HepG2 (cell line): ENCODE data around the gene SCAF11. TPM values are rescaled to one million over a fixed set of nuclear protein-coding genes. Genes with fewer than 3 reads are reported as not detected.

Source experiments
- AKAP8 ChIP-seq: sonication (generic); formaldehyde crosslinking; IDR thresholded peaks from 2 replicates; pipeline ENCODE4 v1.5.1; 2020; ENCODE audit warnings: mild to moderate bottlenecking, missing genetic modification reagents
- DNMT1 ChIP-seq: sonication (generic); formaldehyde crosslinking; IDR thresholded peaks from 2 replicates; pipeline ENCODE4 v1.5.1; 2020; ENCODE audit warnings: mild to moderate bottlenecking, missing genetic modification reagents
- EEA1 ChIP-seq: sonication (generic); formaldehyde crosslinking; IDR thresholded peaks from 2 replicates; pipeline ENCODE4 v1.5.1; 2020; ENCODE audit warnings: mild to moderate bottlenecking, missing genetic modification reagents, borderline replicate concordance
- FOXP1 ChIP-seq, 2 experiments: fragments of 450-650 bp in 1 of 2; IDR thresholded peaks; 2 replicates each; pipeline ENCODE4 v1.6.1; 2017 to 2018; ENCODE audit warnings: antibody characterized with exemption in 1 of 2
- HIVEP1 ChIP-seq: sonication (generic); formaldehyde crosslinking; IDR thresholded peaks from 2 replicates; pipeline ENCODE4 v1.4.0; 2020; ENCODE audit warnings: mild to moderate bottlenecking, missing genetic modification reagents
- HNF4A ChIP-seq: sonication (generic); formaldehyde crosslinking; IDR thresholded peaks from 2 replicates; pipeline ENCODE4 v1.4.0; 2020; ENCODE audit warnings: missing genetic modification reagents
- KAT8 ChIP-seq: IDR thresholded peaks from 2 replicates; pipeline ENCODE4 v1.6.1; 2016; ENCODE audit warnings: missing genetic modification reagents, missing compliant biosample characterization
- MIER3 ChIP-seq: IDR thresholded peaks from 2 replicates; pipeline ENCODE4 v1.6.1; 2016; ENCODE audit warnings: missing compliant biosample characterization, borderline replicate concordance
- MZF1 ChIP-seq: sonication (generic); formaldehyde crosslinking; IDR thresholded peaks from 2 replicates; pipeline ENCODE4 v1.8.1; 2023; ENCODE audit warnings: mild to moderate bottlenecking, missing genetic modification reagents, borderline replicate concordance
- NR1H2 ChIP-seq: sonication (generic); formaldehyde crosslinking; IDR thresholded peaks from 2 replicates; pipeline ENCODE4 v1.8.1; 2022; ENCODE audit warnings: low read depth, missing genetic modification reagents, borderline replicate concordance
- NRL ChIP-seq: sonication (generic); formaldehyde crosslinking; IDR thresholded peaks from 2 replicates; pipeline ENCODE4 v1.5.0; 2020; ENCODE audit warnings: missing genetic modification reagents, mild to moderate bottlenecking, moderate library complexity, borderline replicate concordance
- ONECUT2 ChIP-seq: sonication (generic); formaldehyde crosslinking; IDR thresholded peaks from 2 replicates; pipeline ENCODE4 v1.4.0; 2020; ENCODE audit warnings: missing genetic modification reagents
- RELA ChIP-seq: sonication (generic); formaldehyde crosslinking; IDR thresholded peaks from 2 replicates; pipeline ENCODE4 v1.4.0; 2020; ENCODE audit warnings: missing genetic modification reagents
- SAFB2 ChIP-seq: sonication (generic); formaldehyde crosslinking; IDR thresholded peaks from 2 replicates; pipeline ENCODE4 v1.5.1; 2020; ENCODE audit warnings: missing genetic modification reagents, low read depth, mild to moderate bottlenecking, borderline replicate concordance
- SALL1 ChIP-seq: sonication (generic); formaldehyde crosslinking; IDR thresholded peaks from 2 replicates; pipeline ENCODE4 v1.8.0; 2022; ENCODE audit warnings: mild to moderate bottlenecking, missing genetic modification reagents
- SMAD3 ChIP-seq: sonication (generic); formaldehyde crosslinking; IDR thresholded peaks from 2 replicates; pipeline ENCODE4 v1.4.0; 2020; ENCODE audit warnings: missing genetic modification reagents
- SRSF4 ChIP-seq: fragments of 200-400 bp; formaldehyde crosslinking; IDR thresholded peaks from one replicate; pipeline ENCODE4 v1.6.1; 2018; ENCODE audit warnings: mild to moderate bottlenecking, low read depth, low read length, moderate library complexity; ENCODE audit not compliant: poor library complexity, severe bottlenecking
- THAP9 ChIP-seq: sonication (generic); formaldehyde crosslinking; IDR thresholded peaks from 2 replicates; pipeline ENCODE4; 2020; ENCODE audit warnings: missing genetic modification reagents, mild to moderate bottlenecking, borderline replicate concordance
- XRCC5 ChIP-seq: fragments of 200-400 bp; formaldehyde crosslinking; optimal IDR thresholded peaks from 2 replicates; pipeline ENCODE3; 2017; ENCODE audit warnings: mild to moderate bottlenecking, low read length
- ZFYVE20 ChIP-seq: sonication (generic); formaldehyde crosslinking; IDR thresholded peaks from 2 replicates; pipeline ENCODE4 v1.8.0; 2023; ENCODE audit warnings: low read depth, mild to moderate bottlenecking, moderate library complexity, missing genetic modification reagents, borderline replicate concordance
- ZMYM3 ChIP-seq: sonication (generic); formaldehyde crosslinking; IDR thresholded peaks from 2 replicates; pipeline ENCODE4 v1.5.1; 2020; ENCODE audit warnings: mild to moderate bottlenecking, missing genetic modification reagents
- ZNF180 ChIP-seq: sonication (generic); formaldehyde crosslinking; IDR thresholded peaks from 2 replicates; pipeline ENCODE4 v1.4.0; 2020; ENCODE audit warnings: low read depth, missing genetic modification reagents, borderline replicate concordance
- ZNF20 ChIP-seq: sonication (generic); formaldehyde crosslinking; IDR thresholded peaks from 2 replicates; pipeline ENCODE4 v1.4.0; 2020; ENCODE audit warnings: mild to moderate bottlenecking, moderate library complexity, missing genetic modification reagents
- ZNF256 ChIP-seq: sonication (generic); formaldehyde crosslinking; conservative IDR thresholded peaks from 2 replicates; pipeline ENCODE4 v1.4.0; 2020; ENCODE audit warnings: missing genetic modification reagents
- ZNF3 ChIP-seq: IDR thresholded peaks from 2 replicates; pipeline ENCODE4 v1.7.0; 2017; ENCODE audit warnings: inconsistent platforms
- ZNF569 ChIP-seq: sonication (generic); formaldehyde crosslinking; IDR thresholded peaks from 2 replicates; pipeline ENCODE4 v1.5.0; 2020; ENCODE audit warnings: mild to moderate bottlenecking, missing genetic modification reagents, moderate library complexity, borderline replicate concordance
- ZNF605 ChIP-seq: sonication (generic); formaldehyde crosslinking; IDR thresholded peaks from 2 replicates; pipeline ENCODE4 v1.8.0; 2022; ENCODE audit warnings: mild to moderate bottlenecking, missing genetic modification reagents
- ZSCAN21 ChIP-seq: sonication (generic); formaldehyde crosslinking; IDR thresholded peaks from 2 replicates; pipeline ENCODE4 v1.8.0; 2022; ENCODE audit warnings: mild to moderate bottlenecking, missing genetic modification reagents, moderate library complexity, borderline replicate concordance
- ZSCAN31 ChIP-seq: sonication (generic); formaldehyde crosslinking; IDR thresholded peaks from 2 replicates; pipeline ENCODE4 v1.5.0; 2020; ENCODE audit warnings: low read depth, mild to moderate bottlenecking, missing genetic modification reagents
- polyA plus RNA-seq, 8 experiments: library from polyadenylated mRNA; depleted of rRNA in 3 of 8; stranded (reverse) in 7 of 8; unstranded in 1 of 8; fragments of >200 nt; fragmentation: Illumina TruSeq in 4 of 8; extraction: Trizol in 4 of 8; gene quantifications; 2 replicates each; pipeline versions ENCODE4 v1.2.1 to v1.2.3, GENCODE V29; 2011 to 2016; ENCODE audit warnings: low read depth in 4 of 8, missing spikeins in 1 of 8, mixed read lengths in 1 of 8; ENCODE audit not compliant: insufficient read depth in 1 of 8
- total RNA-seq, 5 experiments: library from RNA; depleted of rRNA; stranded (reverse); fragments of >200 nt; fragmentation: Illumina TruSeq; extraction: Trizol; gene quantifications; 2 replicates each; pipeline ENCODE4 v1.2.3, GENCODE V29; 2016; ENCODE audit warnings: low read depth in 1 of 5

Gene SCAF11
- total and polyA plus RNA-seq, 2 of the 13 experiments (the other 11 are each of a cell fraction or from before 2014, with no cell fraction given): 26.9 to 38.3 TPM

- peak; percentile 28 for TF ChIP-seq NRL
- TF ChIP-seq KAT8 (CRISPR knock-in tag): no peak
- TF ChIP-seq SAFB2 (CRISPR knock-in tag): 0 out of 2 replicates have a peak, but pooled peaks have one; percentile 3
- no peak for TF ChIP-seq ZNF3
- 0 out of 2 replicates have a peak, but pooled peaks have one; percentile 17 for TF ChIP-seq ZNF256 (CRISPR knock-in tag)
- no peak for TF ChIP-seq AKAP8 (CRISPR knock-in tag)
- peak; percentile 54; the same call in 1 of the 2 replicates for TF ChIP-seq ZNF605 (CRISPR knock-in tag)
- TF ChIP-seq SRSF4: no peak
- TF ChIP-seq ZFYVE20 (CRISPR knock-in tag): no peak
- 0 out of 2 replicates have a peak, but pooled peaks have one; percentile 11 for TF ChIP-seq ONECUT2
- TF ChIP-seq ZMYM3 (CRISPR knock-in tag): no peak
- no peak; the same call in 1 of the 2 replicates for TF ChIP-seq NR1H2 (CRISPR knock-in tag)
- peak; percentile 65 for TF ChIP-seq HNF4A (CRISPR knock-in tag)
- no peak for TF ChIP-seq ZNF569 (CRISPR knock-in tag)
- no peak for TF ChIP-seq RELA (CRISPR knock-in tag)
- no peak for TF ChIP-seq HIVEP1 (CRISPR knock-in tag)
- peak; percentile 21 for TF ChIP-seq XRCC5
- TF ChIP-seq THAP9 (CRISPR knock-in tag): 0 out of 2 replicates have a peak, but pooled peaks have one; percentile 15
- no peak for TF ChIP-seq ZNF180
- TF ChIP-seq FOXP1 (IDR thresholded peaks at IDR 0.05): no peak
- no peak for TF ChIP-seq FOXP1 (CRISPR knock-in tag; IDR thresholded peaks at IDR 0.05)
- peak; percentile 5; the same call in 1 of the 2 replicates for TF ChIP-seq MIER3 (CRISPR knock-in tag)
- TF ChIP-seq EEA1 (CRISPR knock-in tag): 0 out of 2 replicates have a peak, but pooled peaks have one; percentile 76
- TF ChIP-seq ZSCAN31 (CRISPR knock-in tag): 0 out of 2 replicates have a peak, but pooled peaks have one; percentile 15
- no peak for TF ChIP-seq SMAD3
- 0 out of 2 replicates have a peak, but pooled peaks have one; percentile 57 for TF ChIP-seq MZF1 (CRISPR knock-in tag)
- no peak for TF ChIP-seq ZNF20 (CRISPR knock-in tag)
- 0 out of 2 replicates have a peak, but pooled peaks have one; percentile 3 for TF ChIP-seq ZSCAN21
- peak; percentile 58 for TF ChIP-seq SALL1 (CRISPR knock-in tag)
- TF ChIP-seq DNMT1 (CRISPR knock-in tag): no peak
These were observed 480 bp downstream of the SCAF11 start (continued) for GRCh38 chr12:45989721-45990467.
